GM10266 (cell line): ENCODE measurements around the gene ALDOA.
A peak's percentile ranks its signal among the peaks of the same experiment; 100 is the strongest.
"Not testable (repeated sequence)": the region's sequence is repeated elsewhere in the genome, so short reads cannot be mapped to it uniquely, and the experiment has no call there.

Experiments
- DNase-seq: peaks from one replicate; pipeline ENCODE4 v3.0.0; 2012; ENCODE audit errors: extremely low spot score
- TF ChIP-seq, protein P1 (sequence below): IDR thresholded peaks from 2 replicates; pipeline ENCODE4 v1.5.1; 2012; ENCODE audit warnings: mild to moderate bottlenecking, low read depth; ENCODE audit not compliant: control insufficient read depth, insufficient read depth; ENCODE audit errors: missing control alignments

ALDOA gene

GRCh38 chr16:30030841-30031413 lies 34.6 kb upstream of the ALDOA start, which contains the start of gene TLCD3B:
Gene TLCD3B (minus strand): TSS chr16:30031271. CDS start chr16:30030527, 744 bp downstream.
- TF ChIP-seq, protein P1, sequence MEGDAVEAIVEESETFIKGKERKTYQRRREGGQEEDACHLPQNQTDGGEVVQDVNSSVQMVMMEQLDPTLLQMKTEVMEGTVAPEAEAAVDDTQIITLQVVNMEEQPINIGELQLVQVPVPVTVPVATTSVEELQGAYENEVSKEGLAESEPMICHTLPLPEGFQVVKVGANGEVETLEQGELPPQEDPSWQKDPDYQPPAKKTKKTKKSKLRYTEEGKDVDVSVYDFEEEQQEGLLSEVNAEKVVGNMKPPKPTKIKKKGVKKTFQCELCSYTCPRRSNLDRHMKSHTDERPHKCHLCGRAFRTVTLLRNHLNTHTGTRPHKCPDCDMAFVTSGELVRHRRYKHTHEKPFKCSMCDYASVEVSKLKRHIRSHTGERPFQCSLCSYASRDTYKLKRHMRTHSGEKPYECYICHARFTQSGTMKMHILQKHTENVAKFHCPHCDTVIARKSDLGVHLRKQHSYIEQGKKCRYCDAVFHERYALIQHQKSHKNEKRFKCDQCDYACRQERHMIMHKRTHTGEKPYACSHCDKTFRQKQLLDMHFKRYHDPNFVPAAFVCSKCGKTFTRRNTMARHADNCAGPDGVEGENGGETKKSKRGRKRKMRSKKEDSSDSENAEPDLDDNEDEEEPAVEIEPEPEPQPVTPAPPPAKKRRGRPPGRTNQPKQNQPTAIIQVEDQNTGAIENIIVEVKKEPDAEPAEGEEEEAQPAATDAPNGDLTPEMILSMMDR = no peak
- DNase-seq = no peak

GRCh38 chr16:30031477-30031918 lies 34.1 kb upstream of the ALDOA start:
- DNase-seq = no peak
- TF ChIP-seq, protein P1 = no peak

DNA sequence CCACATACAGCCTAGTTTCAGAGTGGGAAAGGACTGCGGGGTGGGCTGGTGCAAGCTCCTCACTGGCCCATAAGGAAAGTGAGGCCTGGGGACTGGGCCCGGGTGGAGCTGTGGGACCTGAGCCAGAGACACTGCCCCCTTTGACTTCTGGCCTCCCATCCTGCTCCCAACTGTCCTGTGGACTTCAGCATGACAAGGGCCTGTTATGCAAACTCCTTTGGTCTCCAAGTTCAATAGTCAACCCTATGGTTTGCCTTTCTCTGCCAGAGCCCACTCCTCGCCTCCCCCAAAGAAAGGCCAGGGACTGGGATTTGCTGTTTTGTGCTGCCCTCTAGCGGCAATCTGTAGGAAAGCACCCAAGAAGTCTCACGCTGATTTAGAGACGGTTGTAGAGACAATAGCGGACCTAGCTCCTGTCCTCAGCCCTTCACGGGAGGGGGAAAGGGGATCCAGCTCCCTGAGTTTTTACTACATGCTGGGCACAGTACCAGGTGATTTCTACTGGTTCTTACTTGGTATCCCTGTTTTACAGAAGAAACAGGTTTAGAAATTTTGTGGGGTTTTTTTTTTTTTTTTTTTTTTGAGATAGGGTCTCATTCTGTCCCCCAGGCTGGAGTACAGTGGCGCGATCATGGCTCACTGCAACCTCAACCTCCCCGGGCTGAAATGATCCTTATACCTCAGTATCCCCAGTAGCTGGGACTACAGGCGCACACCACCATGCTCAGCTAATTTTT lies 33.3 kb upstream of the ALDOA start:
- TF ChIP-seq, protein P1 = peak; percentile 92
- DNase-seq = peak; percentile 84

DNA sequence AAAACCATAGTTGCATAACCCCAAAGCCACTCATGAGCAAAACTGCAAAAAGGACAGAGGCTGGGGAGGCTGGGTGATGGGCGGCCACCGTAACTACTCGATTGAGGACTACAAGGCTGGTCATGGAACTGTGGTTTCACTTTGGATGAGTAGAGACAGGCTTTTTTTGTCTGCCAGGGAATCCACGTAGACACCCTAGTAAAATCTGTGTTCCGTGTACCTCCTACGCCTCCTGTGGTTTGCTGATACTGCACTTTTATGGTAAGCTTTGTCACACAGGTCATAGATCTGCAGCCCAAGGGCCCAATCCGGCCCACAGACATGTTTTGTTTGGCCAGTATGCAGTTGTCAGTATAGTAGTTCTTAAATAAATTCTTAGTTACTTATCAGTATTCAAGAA lies 32.3 kb upstream of the ALDOA start:
- TF ChIP-seq, protein P1 = no peak
- no peak for DNase-seq

DNA sequence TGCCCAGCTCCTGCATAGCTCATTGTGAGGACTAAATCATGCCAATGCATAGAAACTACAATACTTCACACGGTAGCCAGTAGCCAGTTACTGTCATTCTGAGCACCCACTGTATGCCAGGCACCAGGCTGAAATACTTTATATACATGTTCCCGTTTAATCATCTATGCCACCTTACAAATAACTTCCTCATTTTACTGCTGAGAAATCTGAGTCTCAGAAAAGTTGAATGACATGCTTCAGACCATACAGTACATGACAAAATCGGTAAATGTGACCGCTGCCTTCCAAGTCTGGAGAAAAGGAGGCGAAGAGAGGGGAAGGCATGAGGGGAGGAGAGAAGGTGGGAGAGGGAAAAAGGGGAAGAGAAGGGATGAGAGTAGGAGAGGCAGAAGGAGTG lies 25.3 kb upstream of the ALDOA start:
- DNase-seq = no peak
- TF ChIP-seq, protein P1 = no peak

DNA sequence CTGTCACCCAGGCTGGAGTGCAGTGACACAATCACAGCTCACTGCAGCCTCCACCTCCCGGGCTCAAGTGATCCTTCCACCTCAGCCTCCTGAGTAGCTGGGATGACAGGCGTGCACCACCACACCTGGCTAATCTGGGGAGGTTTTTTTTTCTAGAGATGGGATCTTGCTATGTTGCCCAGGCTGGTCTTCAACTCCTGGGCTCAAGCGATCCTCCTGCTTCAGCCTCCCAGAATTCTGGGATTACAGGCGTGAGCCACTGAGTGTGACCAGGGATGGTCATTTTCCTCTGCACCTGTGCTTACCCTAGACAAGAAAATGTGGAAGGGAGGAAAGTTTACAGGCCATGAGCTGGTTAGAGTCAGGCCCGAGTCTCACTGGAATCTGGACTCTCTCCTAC lies 24.9 kb upstream of the ALDOA start:
- DNase-seq = not testable (repeated sequence)

DNA sequence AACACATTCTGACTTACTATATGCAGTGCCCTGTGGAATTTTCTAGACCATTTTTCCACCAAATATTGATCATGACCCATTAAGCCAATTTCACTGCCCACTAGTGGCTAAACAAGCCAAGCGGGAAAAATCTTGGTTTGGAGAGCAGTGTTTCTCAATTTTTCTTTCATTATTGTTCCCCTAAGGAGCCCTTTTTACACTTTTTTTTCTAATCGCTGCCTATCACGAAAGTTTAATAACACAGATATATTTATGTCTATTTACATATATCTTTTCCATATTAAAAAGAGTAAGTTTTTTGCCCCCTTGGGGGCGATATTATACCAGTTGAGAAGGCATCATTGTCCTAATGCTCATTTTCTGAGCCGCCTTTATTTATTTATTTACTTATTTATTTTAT lies 23.7 kb upstream of the ALDOA start:
- TF ChIP-seq, protein P1 = no peak

DNA sequence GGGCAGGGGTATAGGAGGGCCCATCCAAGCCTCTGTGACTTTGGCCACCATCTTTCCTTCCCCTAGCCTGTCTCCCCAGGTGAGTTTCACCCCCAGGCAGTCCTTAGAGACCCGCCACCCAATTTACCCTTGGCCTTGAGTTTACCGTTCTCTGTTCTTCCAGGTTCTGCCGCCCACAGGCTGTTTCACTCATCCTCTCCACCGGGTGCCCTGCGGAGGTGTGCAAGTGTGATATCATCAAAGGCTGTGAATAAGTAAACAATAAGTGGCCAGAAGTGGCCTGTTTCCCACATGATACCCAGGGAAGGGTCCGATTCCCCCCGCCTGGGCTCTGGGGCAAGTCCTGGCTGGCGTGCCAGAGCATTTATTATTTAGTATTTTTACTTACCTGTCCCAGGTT lies 19.4 kb upstream of the ALDOA start:
- TF ChIP-seq, protein P1 = no peak
- no peak for DNase-seq

More for the DNA sequence above, 23.7 kb upstream of the ALDOA start:
- no peak for DNase-seq
